ENCODE data around the gene PTPN4. TPM values are rescaled to one million over a fixed set of nuclear protein-coding genes. Genes with fewer than 3 reads are reported as not detected.

The PTPN4 gene
- total RNA-seq, 1 experiment from 2014 or later: 60.7 TPM

- POLR2A ChIA-PET (ENCODE audit: unreplicated experiment): no interaction called here
- H3K79me2 ChIP-seq (ENCODE audit: low read depth): peaks cover 84% of the 10 kb centered on the region
These were observed 59.1 kb downstream of the PTPN4 start for GRCh38 chr2:119818792-119819191.

GRCh38 chr2:119819846-119820245 lies 60.1 kb downstream of the PTPN4 start:
- peaks cover 7% of the 10 kb centered on the region; the same call in 1 of the 2 replicates for H3F3A ChIP-seq (ENCODE audit: insufficient read depth, low read depth)
- no peak for TF ChIP-seq CTCF (conservative IDR thresholded peaks at IDR 0.05)
- no peak for TF ChIP-seq EZH2 (IDR thresholded peaks at IDR 0.05; ENCODE audit: low read depth)
- intact Hi-C loops (cut with micrococcal nuclease; ENCODE audit: unreplicated experiment): no loop called here
- H3K27ac ChIP-seq: no peak overlapping the region
- H3K27me3 ChIP-seq (ENCODE audit: insufficient read depth, low read depth): no peaks in the 10 kb centered on the region
- no peak overlapping the region for H3K4me3 ChIP-seq
- H3K36me3 ChIP-seq (ENCODE audit: low read depth): peaks cover 12% of the 10 kb centered on the region
- H3K4me2 ChIP-seq: no peak overlapping the region
- ChIA-PET CTCF (interaction anchor here (0.7 kb wide), 1 partner anchor 245 kb away, joined by 3 read pairs; no protein-coding TSS in a partner anchor), POLR2A (ENCODE audit: unreplicated experiment) (no interaction called here)
- H3K9me2 ChIP-seq (ENCODE audit: insufficient read depth): no peaks in the 10 kb centered on the region
- H3K4me1 ChIP-seq (replicated peaks; ENCODE audit: insufficient read depth): no peaks in the 10 kb centered on the region
- no peak overlapping the region for H2AFZ ChIP-seq
- no peak for DNase-seq
- H4K20me1 ChIP-seq (ENCODE audit: insufficient read depth): peaks cover 16% of the 10 kb centered on the region
- BruUV-seq (replicated peaks): no TSS peak
- H3K9me3 ChIP-seq (ENCODE audit: insufficient read depth, low read depth): peaks cover 9% of the 10 kb centered on the region; the same call in 1 of the 2 replicates
- peaks cover 87% of the 10 kb centered on the region for H3K79me2 ChIP-seq (ENCODE audit: low read depth)

More at GRCh38 chr2:119818792-119819191, 59.1 kb downstream of the PTPN4 start:
- no peak overlapping the region for H3K27ac ChIP-seq
- H3K27me3 ChIP-seq (ENCODE audit: insufficient read depth, low read depth): no peaks in the 10 kb centered on the region
- no peaks in the 10 kb centered on the region for H3K9me2 ChIP-seq (ENCODE audit: insufficient read depth)
- H3K36me3 ChIP-seq (ENCODE audit: low read depth): peaks cover 13% of the 10 kb centered on the region
- H4K20me1 ChIP-seq (ENCODE audit: insufficient read depth): peaks cover 6% of the 10 kb centered on the region; the same call in 1 of the 2 replicates
- no peak for DNase-seq
- no peak for TF ChIP-seq EZH2 (IDR thresholded peaks at IDR 0.05; ENCODE audit: low read depth)
- TF ChIP-seq CTCF (conservative IDR thresholded peaks at IDR 0.05): no peak
- intact Hi-C loops (cut with micrococcal nuclease; ENCODE audit: unreplicated experiment): no loop called here
- no peak overlapping the region for H3K4me3 ChIP-seq
- peaks cover 7% of the 10 kb centered on the region; the same call in 1 of the 2 replicates for H3F3A ChIP-seq (ENCODE audit: insufficient read depth, low read depth)
- no peak overlapping the region for H2AFZ ChIP-seq
- BruUV-seq (replicated peaks): no TSS peak
- no peak overlapping the region for H3K4me2 ChIP-seq
- H3K9me3 ChIP-seq (ENCODE audit: insufficient read depth, low read depth): peaks cover 9% of the 10 kb centered on the region; the same call in 1 of the 2 replicates
- H3K4me1 ChIP-seq (replicated peaks; ENCODE audit: insufficient read depth): no peaks in the 10 kb centered on the region
- CTCF ChIA-PET: no interaction called here

GRCh38 chr2:119820275-119820674 lies 60.6 kb downstream of the PTPN4 start:
- H3K27ac ChIP-seq: no peak overlapping the region
- DNase-seq: no peak
- peaks cover 16% of the 10 kb centered on the region for H4K20me1 ChIP-seq (ENCODE audit: insufficient read depth)
- POLR2A ChIA-PET (ENCODE audit: unreplicated experiment): no interaction called here
- H3K27me3 ChIP-seq (ENCODE audit: insufficient read depth, low read depth): no peaks in the 10 kb centered on the region
- H3K4me1 ChIP-seq (replicated peaks; ENCODE audit: insufficient read depth): no peaks in the 10 kb centered on the region
- H3K4me3 ChIP-seq: no peak overlapping the region
- no peak overlapping the region for H3K4me2 ChIP-seq
- BruUV-seq (replicated peaks): no TSS peak
- CTCF ChIA-PET: interaction anchor here (0.7 kb wide), 1 partner anchor 62 kb away, joined by 8 read pairs; no protein-coding TSS in a partner anchor
- peaks cover 7% of the 10 kb centered on the region; the same call in 1 of the 2 replicates for H3F3A ChIP-seq (ENCODE audit: insufficient read depth, low read depth)
- intact Hi-C loops (cut with micrococcal nuclease; ENCODE audit: unreplicated experiment): no loop called here
- TF ChIP-seq EZH2 (IDR thresholded peaks at IDR 0.05; ENCODE audit: low read depth) (no peak), CTCF (conservative IDR thresholded peaks at IDR 0.05) (no peak)
- no peak overlapping the region for H2AFZ ChIP-seq
- H3K79me2 ChIP-seq (ENCODE audit: low read depth): peaks cover 87% of the 10 kb centered on the region
- H3K9me2 ChIP-seq (ENCODE audit: insufficient read depth): no peaks in the 10 kb centered on the region
- peaks cover 9% of the 10 kb centered on the region; the same call in 1 of the 2 replicates for H3K9me3 ChIP-seq (ENCODE audit: insufficient read depth, low read depth)
- H3K36me3 ChIP-seq (ENCODE audit: low read depth): 0 out of 2 replicates have a peak, but pooled peaks cover 9% of the 10 kb centered on the region

All from PC-9 (cell line).